ENCODE measurements around the gene SREBF1.

- TF ChIP-seq CTCF (conservative IDR thresholded peaks at IDR 0.05) (no peak), EZH2 (IDR thresholded peaks at IDR 0.05; ENCODE audit: low read depth) (no peak)
Measured at GRCh38 chr17:17822189-17822588, 14.6 kb downstream of the SREBF1 start.
